Measurements from ENCODE around the gene SPSB3. TPM values are rescaled to one million over a fixed set of nuclear protein-coding genes. Genes with fewer than 3 reads are reported as not detected.
A peak's percentile ranks its signal among the peaks of the same experiment; 100 is the strongest.

Gene SPSB3
- total and polyA plus RNA-seq, 9 of the 15 experiments (the other 6 are each of a cell fraction or from before 2014, with no cell fraction given): 0.39 to 37.4 (median 7.1) TPM

DNA sequence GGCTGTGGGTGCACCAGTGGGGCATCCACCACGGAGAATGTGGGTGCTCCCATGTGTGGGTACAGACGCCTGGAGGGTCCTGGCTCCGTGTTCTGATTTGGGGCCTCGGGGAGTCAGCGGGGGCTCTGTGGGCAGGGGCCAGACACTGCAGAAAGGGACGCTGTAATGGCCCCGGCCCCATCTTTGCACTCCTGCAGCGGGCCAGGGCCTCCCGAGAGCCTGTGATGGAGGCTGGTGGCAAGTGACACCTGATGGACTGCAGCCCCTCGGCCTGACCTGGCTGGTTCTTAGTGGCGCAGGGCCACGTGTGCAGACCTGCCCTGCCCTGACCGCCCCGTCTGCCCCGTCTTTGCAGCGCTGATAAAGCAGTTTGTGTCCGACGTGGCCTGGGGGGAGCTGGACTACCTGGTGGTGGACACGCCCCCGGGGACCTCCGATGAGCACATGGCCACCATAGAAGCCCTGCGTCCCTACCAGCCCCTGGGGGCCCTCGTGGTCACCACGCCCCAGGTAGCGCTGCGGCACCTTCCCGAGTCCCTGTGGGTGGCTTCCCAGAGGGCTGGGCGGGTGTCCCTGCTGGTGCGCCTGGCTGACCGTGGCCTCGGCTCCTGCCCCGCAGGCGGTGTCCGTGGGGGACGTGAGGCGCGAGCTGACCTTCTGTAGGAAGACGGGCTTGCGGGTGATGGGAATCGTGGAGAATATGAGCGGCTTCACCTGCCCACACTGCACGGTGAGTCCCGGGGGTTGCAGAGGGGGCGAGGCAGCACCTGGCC lies 5.1 kb upstream of the SPSB3 start:
- H3K27ac ChIP-seq (ENCODE audit: extremely low read depth, low read depth, low read length): no peak overlapping the region
- H4K20me1 ChIP-seq (replicated peaks; ENCODE audit: control insufficient read depth, insufficient read depth, low read length): no peaks in the 10 kb centered on the region; the same call in 1 of the 2 replicates
- no peak for FAIRE-seq
- H2AFZ ChIP-seq (ENCODE audit: low read depth, low read length): no peak overlapping the region
- CTCF ChIA-PET (ENCODE audit: low intra/inter-chr PET ratio): interaction anchor here (0.6 kb wide), 1 partner anchor 550 kb away, joined by 3 read pairs; no protein-coding TSS in a partner anchor
- no peak overlapping the region for H3K4me3 ChIP-seq
- no peaks in the 10 kb centered on the region for H3K9me1 ChIP-seq (ENCODE audit: control insufficient read depth, insufficient read depth, low read length)
- BruUV-seq (replicated peaks): no TSS peak
- peak; percentile 18; the same call in 1 of the 2 replicates for TF ChIP-seq RBFOX2 (IDR thresholded peaks at IDR 0.05; ENCODE audit: low read depth, low read length)
- TF ChIP-seq ZFP1 (CRISPR knock-in tag; IDR thresholded peaks at IDR 0.05): no peak
- TF ChIP-seq ZBTB7A (IDR thresholded peaks at IDR 0.05; ENCODE audit: borderline replicate concordance, control insufficient read depth, low read depth, low read length): no peak
- peak; percentile 52 for TF ChIP-seq POLR2G (IDR thresholded peaks at IDR 0.05; ENCODE audit: low read depth, low read length)
- in situ Hi-C loops (cut with MboI) (no loop called here), intact Hi-C loops (cut with micrococcal nuclease) (no loop called here)
- H3K9me3 ChIP-seq (replicated peaks; ENCODE audit: control insufficient read depth, insufficient read depth, low read depth, low read length): no peaks in the 10 kb centered on the region
- DNase-seq (ENCODE audit: extremely low read depth in 1 of 4, low spot score in 3 of 4): no peak
- peaks cover 44% of the 10 kb centered on the region for H3K79me2 ChIP-seq (ENCODE audit: control insufficient read depth, insufficient read depth, low read length)
- H3K27me3 ChIP-seq (ENCODE audit: control insufficient read depth in 2 of 2, insufficient read depth in 2 of 2, low read length in 2 of 2): no peaks in the 10 kb centered on the region
- H3K4me2 ChIP-seq (ENCODE audit: insufficient read depth, low read length): no peak overlapping the region
- 95% methylated on average over 25 of the region's 44 CpGs for WGBS (ENCODE audit: insufficient coverage, low coverage, missing lambda C conversion rate)
- H3K9ac ChIP-seq (ENCODE audit: insufficient read depth in 1 of 2, low read depth in 2 of 2, low read length in 2 of 2): no peak overlapping the region; a peak in 1 of 4 replicates
- no peak for ATAC-seq
- peaks cover 59% of the 10 kb centered on the region; the same call in 1 of the 3 replicates for H3K36me3 ChIP-seq (ENCODE audit: control insufficient read depth, insufficient read depth, low read length)
- H3K4me1 ChIP-seq (replicated peaks in 1 of 2; ENCODE audit: control insufficient read depth in 2 of 2, insufficient read depth in 2 of 2, low read length in 2 of 2): peaks cover 2 to 79% of the 10 kb centered on the region in 2 experiments; a peak in 3 of 5 replicates
- POLR2A ChIA-PET: no interaction called here

DNA sequence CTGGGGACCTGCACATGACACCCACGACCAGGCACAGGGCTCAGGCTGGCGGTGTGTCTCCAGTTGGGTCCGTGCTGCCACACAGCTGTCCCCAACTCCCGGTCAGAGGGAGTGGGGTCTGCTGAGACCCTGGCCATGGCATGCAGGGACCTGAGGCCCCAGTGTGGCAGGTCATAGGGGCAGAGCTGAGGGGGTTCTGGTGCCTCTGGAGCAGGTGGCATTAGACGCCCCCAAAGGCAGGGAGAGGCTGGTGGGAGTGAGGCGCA lies 4.6 kb upstream of the SPSB3 start:
- Histone ChIP-seq H3K9me1 (ENCODE audit: control insufficient read depth, insufficient read depth, low read length) (no peaks in the 10 kb centered on the region), H3K4me3 (no peak overlapping the region), H4K20me1 (replicated peaks; ENCODE audit: control insufficient read depth, insufficient read depth, low read length) (no peaks in the 10 kb centered on the region; the same call in 1 of the 2 replicates), H3K4me2 (ENCODE audit: insufficient read depth, low read length) (no peak overlapping the region), H3K4me1 (replicated peaks in 1 of 2; ENCODE audit: control insufficient read depth in 2 of 2, insufficient read depth in 2 of 2, low read length in 2 of 2) (peaks cover 2 to 77% of the 10 kb centered on the region in 2 experiments; a peak in 3 of 5 replicates), H3K79me2 (ENCODE audit: control insufficient read depth, insufficient read depth, low read length) (peaks cover 46% of the 10 kb centered on the region), H3K9me3 (replicated peaks; ENCODE audit: control insufficient read depth, insufficient read depth, low read depth, low read length) (no peaks in the 10 kb centered on the region), H3K27me3 (ENCODE audit: control insufficient read depth in 2 of 2, insufficient read depth in 2 of 2, low read length in 2 of 2) (no peaks in the 10 kb centered on the region), H3K9ac (ENCODE audit: insufficient read depth in 1 of 2, low read depth in 2 of 2, low read length in 2 of 2) (no peak overlapping the region), H2AFZ (ENCODE audit: low read depth, low read length) (no peak overlapping the region), H3K36me3 (ENCODE audit: control insufficient read depth, insufficient read depth, low read length) (peaks cover 59% of the 10 kb centered on the region; the same call in 1 of the 3 replicates), H3K27ac (ENCODE audit: extremely low read depth, low read depth, low read length) (no peak overlapping the region)
- no peak for DNase-seq (ENCODE audit: extremely low read depth in 1 of 4, low spot score in 3 of 4)
- no TSS peak for BruUV-seq (replicated peaks)
- WGBS (ENCODE audit: insufficient coverage, low coverage, missing lambda C conversion rate): 77% methylated on average over 3 of the region's 6 CpGs
- FAIRE-seq: no peak
- in situ Hi-C loops (cut with MboI): no loop called here
- peak; percentile 20; the same call in 1 of the 2 replicates for TF ChIP-seq POLR2G (IDR thresholded peaks at IDR 0.05; ENCODE audit: low read depth, low read length)
- TF ChIP-seq, protein P1, sequence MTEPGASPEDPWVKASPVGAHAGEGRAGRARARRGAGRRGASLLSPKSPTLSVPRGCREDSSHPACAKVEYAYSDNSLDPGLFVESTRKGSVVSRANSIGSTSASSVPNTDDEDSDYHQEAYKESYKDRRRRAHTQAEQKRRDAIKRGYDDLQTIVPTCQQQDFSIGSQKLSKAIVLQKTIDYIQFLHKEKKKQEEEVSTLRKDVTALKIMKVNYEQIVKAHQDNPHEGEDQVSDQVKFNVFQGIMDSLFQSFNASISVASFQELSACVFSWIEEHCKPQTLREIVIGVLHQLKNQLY (CRISPR knock-in tag; conservative IDR thresholded peaks at IDR 0.05): no peak
- POLR2A ChIA-PET: no interaction called here
- CTCF ChIA-PET (ENCODE audit: low intra/inter-chr PET ratio): no interaction called here
- intact Hi-C loops (cut with micrococcal nuclease): no loop called here
- no peak for ATAC-seq

Data from K562 (cell line).